AG04450 (cell line): ENCODE results near the gene RNF8. TPM values are rescaled to one million over a fixed set of nuclear protein-coding genes. Genes with fewer than 3 reads are reported as not detected.

Experiments used
- CTCF ChIA-PET: fragments of 300-600, 350-600 bp; formaldehyde crosslinking; extraction: SDS; loops from one replicate; lab custom pipeline; 2022; ENCODE audit warnings: antibody characterized with exemption, inconsistent platforms; lab: Charles Lee
- POLR2A ChIA-PET: fragments of 350-600 bp; formaldehyde crosslinking; extraction: SDS; loops from one replicate; lab custom pipeline; 2021; ENCODE audit warnings: antibody characterized with exemption, inconsistent platforms; lab: Yijun Ruan, JAX
- DNase-seq: peaks from one replicate; pipeline ENCODE4 v3.0.0-alpha.2; 2011; ENCODE audit warnings: low read depth, low spot score
- H3K27ac ChIP-seq: one replicate; pipeline ENCODE4 v1.5.1; 2012; ENCODE audit warnings: low read depth, low read length, control low read depth
- H3K27me3 ChIP-seq: one replicate; pipeline ENCODE4 v1.6.0; 2012; ENCODE audit warnings: low read length; ENCODE audit not compliant: control insufficient read depth, insufficient read depth
- H3K4me3 ChIP-seq: 2 replicates; pipeline ENCODE4 v1.5.1; 2011; ENCODE audit warnings: mild to moderate bottlenecking, low read depth, low read length, control low read depth
- H3K9me3 ChIP-seq: 2 replicates; pipeline ENCODE4 v1.5.1; 2012; ENCODE audit warnings: low read length; ENCODE audit not compliant: control insufficient read depth, insufficient read depth
- polyA plus RNA-seq: library from polyadenylated mRNA; depleted of rRNA; stranded (reverse); fragments of >200 nt; gene quantifications from 2 replicates; pipeline ENCODE4 v1.2.3, GENCODE V29; 2011
- TF ChIP-seq, protein P1 (sequence below): IDR thresholded peaks from 2 replicates; pipeline ENCODE4 v1.5.1; 2011; ENCODE audit warnings: low read depth, low read length, control low read depth, inconsistent platforms

RNF8 gene
- polyA plus RNA-seq, 1 experiment, result 26.3 TPM

DNA sequence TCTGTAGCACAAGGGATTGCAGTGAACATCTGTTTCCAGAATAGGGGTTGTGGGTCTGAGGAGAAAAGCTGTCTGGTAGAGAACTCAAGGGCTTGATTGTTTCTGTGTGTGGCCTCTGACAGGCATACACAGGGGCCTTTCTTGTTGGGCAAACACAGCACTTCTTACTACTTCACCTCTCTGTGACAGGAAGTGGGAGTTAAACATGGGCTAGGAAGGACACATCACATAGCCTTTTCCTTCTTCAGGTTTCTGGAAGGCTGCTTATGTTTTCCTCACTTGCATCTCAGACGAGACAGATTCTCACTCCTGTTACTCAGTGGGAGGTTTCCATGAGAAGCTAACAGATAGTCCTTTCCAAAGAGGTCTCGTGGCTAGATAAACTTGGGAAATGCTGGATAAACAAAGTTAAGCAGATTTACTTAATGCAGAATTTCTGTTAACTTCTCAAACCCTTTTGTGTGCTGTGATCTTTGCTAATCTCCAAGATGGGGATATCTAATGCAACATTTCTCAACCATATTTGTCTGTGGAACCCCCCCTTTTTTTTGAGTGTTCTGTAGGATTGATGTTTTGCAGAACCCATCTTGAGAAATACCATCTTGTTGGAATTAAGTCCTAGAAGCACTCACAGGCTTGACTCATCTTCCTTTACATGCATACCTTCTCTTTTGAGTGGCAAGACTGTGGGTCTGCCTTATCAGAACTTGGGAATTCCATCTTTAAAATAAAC lies 41.9 kb upstream of the RNF8 start:
- peak overlapping the region; percentile 75 for H3K27ac ChIP-seq
- H3K27me3 ChIP-seq, result no peaks in the 10 kb centered on the region
- no peaks in the 10 kb centered on the region for H3K9me3 ChIP-seq
- no peak for DNase-seq
- TF ChIP-seq, protein P1, sequence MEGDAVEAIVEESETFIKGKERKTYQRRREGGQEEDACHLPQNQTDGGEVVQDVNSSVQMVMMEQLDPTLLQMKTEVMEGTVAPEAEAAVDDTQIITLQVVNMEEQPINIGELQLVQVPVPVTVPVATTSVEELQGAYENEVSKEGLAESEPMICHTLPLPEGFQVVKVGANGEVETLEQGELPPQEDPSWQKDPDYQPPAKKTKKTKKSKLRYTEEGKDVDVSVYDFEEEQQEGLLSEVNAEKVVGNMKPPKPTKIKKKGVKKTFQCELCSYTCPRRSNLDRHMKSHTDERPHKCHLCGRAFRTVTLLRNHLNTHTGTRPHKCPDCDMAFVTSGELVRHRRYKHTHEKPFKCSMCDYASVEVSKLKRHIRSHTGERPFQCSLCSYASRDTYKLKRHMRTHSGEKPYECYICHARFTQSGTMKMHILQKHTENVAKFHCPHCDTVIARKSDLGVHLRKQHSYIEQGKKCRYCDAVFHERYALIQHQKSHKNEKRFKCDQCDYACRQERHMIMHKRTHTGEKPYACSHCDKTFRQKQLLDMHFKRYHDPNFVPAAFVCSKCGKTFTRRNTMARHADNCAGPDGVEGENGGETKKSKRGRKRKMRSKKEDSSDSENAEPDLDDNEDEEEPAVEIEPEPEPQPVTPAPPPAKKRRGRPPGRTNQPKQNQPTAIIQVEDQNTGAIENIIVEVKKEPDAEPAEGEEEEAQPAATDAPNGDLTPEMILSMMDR, result no peak
- CTCF ChIA-PET, result interaction anchor here (1.4 kb wide), 1 partner anchor 13 kb away, joined by 13 read pairs; no protein-coding TSS in a partner anchor
- H3K4me3 ChIP-seq, result no peak overlapping the region
- POLR2A ChIA-PET, result interaction anchor here (0.6 kb wide), 1 partner anchor 21 kb away, joined by 3 read pairs; no protein-coding TSS in a partner anchor

DNA sequence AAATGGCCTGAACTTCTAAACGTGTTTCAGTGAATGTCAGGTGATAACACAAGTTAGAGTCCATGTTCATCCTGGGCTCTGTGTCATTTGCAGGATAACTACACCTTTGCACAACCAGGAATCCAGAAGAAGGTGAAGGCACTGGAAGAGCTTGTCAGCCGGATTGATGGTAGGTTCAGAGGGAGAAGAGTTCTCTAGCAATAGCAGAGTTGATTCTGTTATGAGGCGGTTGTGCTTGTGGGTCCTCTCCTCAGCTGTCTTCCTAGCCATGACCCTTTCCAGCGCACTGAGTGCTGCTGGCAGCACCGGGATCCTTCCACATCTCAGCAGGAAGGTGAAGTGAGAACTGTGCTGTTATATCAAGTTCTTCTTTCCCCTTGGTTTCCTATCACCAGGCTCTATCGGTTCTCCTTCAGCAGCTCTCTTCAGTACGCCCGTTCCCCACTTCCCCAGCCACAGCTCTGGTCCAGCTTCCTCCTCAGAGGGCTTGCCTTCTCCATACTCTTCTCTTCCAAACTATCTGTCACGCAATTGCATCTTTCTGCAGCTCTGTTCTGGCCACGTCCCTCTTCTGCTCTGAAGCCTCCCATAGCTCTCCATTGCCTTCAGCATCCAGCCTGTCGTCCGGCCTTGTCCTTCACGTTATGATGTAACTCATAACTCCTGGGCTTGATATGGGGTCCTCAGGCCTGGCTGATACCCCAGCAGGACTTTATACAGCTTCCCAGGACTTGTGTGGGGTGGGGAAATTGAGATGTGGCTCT lies 39.9 kb upstream of the RNF8 start:
- Histone ChIP-seq H3K27me3 (no peaks in the 10 kb centered on the region), H3K27ac (peak overlapping the region; percentile 49), H3K4me3 (no peak overlapping the region), H3K9me3 (no peaks in the 10 kb centered on the region)
- TF ChIP-seq, protein P1, result no peak
- ChIA-PET CTCF (interaction anchor here (0.5 to 4.3 kb wide), 5 partner anchors 8 to 403 kb away, joined by 3 to 34 read pairs (median 5); no protein-coding TSS in a partner anchor), POLR2A (no interaction called here)
- no peak for DNase-seq

DNA sequence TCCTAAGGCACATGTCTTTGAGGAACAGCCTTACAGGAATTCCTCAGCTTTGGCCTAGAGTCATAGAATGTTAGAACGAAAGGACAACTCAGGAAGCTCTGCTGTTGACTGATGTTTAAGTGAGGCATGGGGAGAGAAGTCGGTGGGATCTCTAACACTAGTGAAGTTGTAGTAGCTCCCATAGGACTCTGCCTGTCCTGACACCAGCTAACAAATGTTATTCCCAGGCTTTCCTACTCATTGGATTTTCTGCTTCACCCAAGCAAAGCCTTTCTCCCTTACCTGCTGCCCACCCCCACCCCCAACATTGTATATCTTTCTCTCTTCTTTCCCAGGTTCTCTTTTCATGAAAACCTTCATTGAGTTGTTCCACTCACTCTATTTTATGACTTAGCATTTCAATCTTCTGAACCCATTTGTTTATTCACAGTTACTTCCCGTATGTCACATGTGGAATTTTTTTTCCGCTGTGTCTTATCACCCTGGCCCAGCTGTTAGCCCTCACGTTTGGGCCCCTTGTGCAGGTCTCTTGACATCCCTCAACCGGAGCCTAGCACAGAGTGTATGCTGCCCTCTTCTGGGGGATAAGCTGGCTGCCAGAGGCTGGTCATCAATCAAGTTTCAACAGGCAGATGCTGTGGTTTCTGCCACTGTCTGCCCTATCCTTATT lies 39.2 kb upstream of the RNF8 start:
- TF ChIP-seq, protein P1, result peak; percentile 57
- Histone ChIP-seq H3K27me3 (no peaks in the 10 kb centered on the region), H3K4me3 (no peak overlapping the region), H3K27ac (peak overlapping the region; percentile 49), H3K9me3 (no peaks in the 10 kb centered on the region)
- no peak for DNase-seq
- ChIA-PET CTCF (interaction anchor here (0.5 to 4.3 kb wide), 7 partner anchors 9 to 404 kb away, joined by 3 to 34 read pairs (median 3); no protein-coding TSS in a partner anchor), POLR2A (interaction anchor here (0.6 kb wide), 1 partner anchor 139 kb away, joined by 5 read pairs; no protein-coding TSS in a partner anchor)

DNA sequence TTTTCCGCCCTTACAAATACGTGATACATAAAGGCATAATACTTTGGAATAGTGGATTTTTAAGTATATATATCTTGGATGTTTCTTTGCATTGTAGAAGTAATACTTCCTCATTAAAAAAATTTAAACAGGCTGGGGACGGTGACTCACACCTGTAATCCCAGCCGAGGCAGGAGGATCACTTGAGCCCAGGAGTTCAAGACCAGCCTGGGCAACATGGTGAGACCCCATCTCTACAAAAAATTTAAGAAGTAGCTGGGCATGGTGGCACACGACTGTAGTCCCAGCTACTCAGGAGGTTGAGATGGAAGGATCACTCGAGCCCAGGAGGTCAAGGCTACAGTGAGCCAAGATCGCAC lies 38.6 kb upstream of the RNF8 start:
- DNase-seq, result no peak
- ChIA-PET POLR2A (interaction anchor here (0.6 kb wide), 1 partner anchor 139 kb away, joined by 5 read pairs; no protein-coding TSS in a partner anchor), CTCF (interaction anchor here (0.7 to 4.3 kb wide), 6 partner anchors 9 to 377 kb away, joined by 3 to 34 read pairs (median 3); no protein-coding TSS in a partner anchor)
- no peaks in the 10 kb centered on the region for H3K9me3 ChIP-seq
- H3K27ac ChIP-seq, result no peak overlapping the region
- no peaks in the 10 kb centered on the region for H3K27me3 ChIP-seq
- TF ChIP-seq, protein P1, result no peak
- H3K4me3 ChIP-seq, result no peak overlapping the region
